Suprapubic skin (tissue), 3 donors: ENCODE measurements around the gene ATP2A1.

ENCODE experiments used
- CTCF ChIP-seq, 2 donors: fragments of 200-600 bp in 1 of 2; fragments of 450-650 bp in 1 of 2; sonication (generic) in 1 of 2; IDR thresholded peaks; one replicate each; pipeline ENCODE4 v1.5.1; 2016 to 2019; ENCODE audit warnings: antibody characterized with exemption in 2 of 2, mild to moderate bottlenecking in 1 of 2, moderate library complexity in 1 of 2
- POLR2AphosphoS5 ChIP-seq, 3 donors: sonication (generic); formaldehyde crosslinking; IDR thresholded peaks; one replicate each; pipeline ENCODE4 v1.6.1; 2017; ENCODE audit warnings: antibody characterized with exemption in 3 of 3

- no peak for TF ChIP-seq CTCF (IDR thresholded peaks at IDR 0.05)
- no peak for TF ChIP-seq POLR2AphosphoS5 (IDR thresholded peaks at IDR 0.05)
Observed at GRCh38 chr16:28933171-28933570, 54.9 kb downstream of the ATP2A1 start.
